HepG2 (cell line): ENCODE data around the gene MN1. TPM values are rescaled to one million over a fixed set of nuclear protein-coding genes. Genes with fewer than 3 reads are reported as not detected.

Experiments used
- ATAC-seq: fragments of 200-7000 bp; cut with Tn5 transposase; 3 replicates; pipeline ENCODE4 v1.9.1; 2020; ENCODE audit warnings: mild to moderate bottlenecking, moderate library complexity
- BruUV-seq: library from RNA; stranded (reverse); fragments of 400-500 nt; replicated peaks from 2 replicates; lab custom pipeline; 2021; lab: Mats Ljungman, UMichigan
- CTCF ChIA-PET: fragments of 300-600 bp; formaldehyde crosslinking; extraction: SDS; loops from one replicate; lab custom pipeline; 2021; ENCODE audit warnings: low total read pairs, inconsistent platforms, low intra/inter-chr PET ratio; lab: Yijun Ruan, JAX
- POLR2A ChIA-PET: fragments of 350-600 bp; sonication (Branson Sonifier 250); formaldehyde crosslinking; loops from one replicate; lab custom pipeline; 2020; ENCODE audit warnings: antibody characterized with exemption, inconsistent platforms; lab: Yijun Ruan, JAX
- DNase-seq: peaks from one replicate; pipeline ENCODE4 v3.0.0-alpha.2; 2015; ENCODE audit warnings: low spot score
- FAIRE-seq: peaks from 3 replicates; lab custom pipeline; 2011; peaks lifted over from hg19 to GRCh38; lab: Jason Lieb, UNC
- H2AFZ ChIP-seq: one replicate; pipeline ENCODE4 v1.6.1; 2011; ENCODE audit warnings: low read length, inconsistent platforms
- H3K27ac ChIP-seq: fragments of 300-600 bp; 3 replicates; pipeline ENCODE4 v1.8.0; 2011; ENCODE audit warnings: mixed run types, mild to moderate bottlenecking, mixed read lengths, low read length, inconsistent platforms; ENCODE audit not compliant: insufficient read depth; ENCODE audit errors: extremely low read length
- H3K27me3 ChIP-seq, 2 experiments: fragments of 200-600 bp in 1 of 2; 2 replicates in 1 of 2; 3 replicates in 1 of 2; pipeline versions ENCODE4 v1.6.0 to v1.8.0; 2011; ENCODE audit warnings: low read length in 2 of 2, mild to moderate bottlenecking in 2 of 2, moderate library complexity in 2 of 2, inconsistent platforms in 1 of 2; ENCODE audit not compliant: insufficient read depth in 2 of 2, control insufficient read depth in 1 of 2
- H3K36me3 ChIP-seq, 2 experiments: fragments of 200-600 bp in 1 of 2; replicated peaks in 1 of 2; 2 replicates in 1 of 2; 3 replicates in 1 of 2; pipeline versions ENCODE4 v1.5.1 to v1.8.0; 2011; ENCODE audit warnings: low read length in 2 of 2, inconsistent platforms in 1 of 2; ENCODE audit not compliant: insufficient read depth in 2 of 2, control insufficient read depth in 1 of 2
- H3K4me1 ChIP-seq: 2 replicates; pipeline ENCODE4 v1.5.1; 2012; ENCODE audit warnings: low read length, inconsistent platforms; ENCODE audit not compliant: insufficient read depth
- H3K4me2 ChIP-seq: 2 replicates; pipeline ENCODE4 v1.6.0; 2011; ENCODE audit warnings: low read depth, low read length, inconsistent platforms
- H3K4me3 ChIP-seq, 3 experiments: fragments of 200-600 bp in 1 of 3; sonication (generic), shearing (Covaris generic) in 1 of 3; replicated peaks in 1 of 3; 2 replicates each; pipeline ENCODE4 v1.5.1; 2011 to 2016; ENCODE audit warnings: low read length in 3 of 3, inconsistent platforms in 2 of 3, low read depth in 2 of 3, mild to moderate bottlenecking in 2 of 3, control low read depth in 1 of 3, mixed read lengths in 1 of 3; ENCODE audit not compliant: insufficient read depth in 1 of 3
- H3K79me2 ChIP-seq: one replicate; pipeline ENCODE4 v1.6.1; 2011; ENCODE audit warnings: low read length, inconsistent platforms; ENCODE audit not compliant: insufficient read depth
- H3K9ac ChIP-seq: 2 replicates; pipeline ENCODE4 v1.6.0; 2011; ENCODE audit warnings: mild to moderate bottlenecking, low read depth, low read length, inconsistent platforms; ENCODE audit not compliant: insufficient read depth
- H3K9me3 ChIP-seq: 2 replicates; pipeline ENCODE4 v1.5.1; 2012; ENCODE audit warnings: mild to moderate bottlenecking, low read length
- H4K20me1 ChIP-seq: 2 replicates; pipeline ENCODE4 v1.6.0; 2011; ENCODE audit warnings: inconsistent platforms, mild to moderate bottlenecking, low read length, moderate library complexity; ENCODE audit not compliant: insufficient read depth
- AGO2 ChIP-seq: fragments of 200-400 bp; formaldehyde crosslinking; optimal IDR thresholded peaks from 2 replicates; pipeline ENCODE3; 2017; ENCODE audit warnings: mild to moderate bottlenecking, low read depth, low read length, moderate library complexity
- CREM ChIP-seq, 2 experiments: sonication (generic) in 1 of 2; formaldehyde crosslinking in 1 of 2; IDR thresholded peaks; 2 replicates each; pipeline versions ENCODE4 v1.4.0 to v1.6.1; 2016 to 2020; ENCODE audit warnings: antibody characterized with exemption in 1 of 2, mild to moderate bottlenecking in 1 of 2, missing genetic modification reagents in 1 of 2
- HNRNPH1 ChIP-seq: fragments of 200-400 bp; formaldehyde crosslinking; optimal IDR thresholded peaks from 2 replicates; pipeline ENCODE3; 2017; ENCODE audit warnings: mild to moderate bottlenecking, low read depth, low read length
- IRF2 ChIP-seq: IDR thresholded peaks from 2 replicates; pipeline ENCODE4 v1.6.1; 2018; ENCODE audit warnings: missing genetic modification reagents, missing compliant biosample characterization
- NFKB2 ChIP-seq: sonication (generic); formaldehyde crosslinking; IDR thresholded peaks from 2 replicates; pipeline ENCODE4 v1.4.0; 2020; ENCODE audit warnings: missing genetic modification reagents, borderline replicate concordance
- NKX3-1 ChIP-seq: sonication (generic); formaldehyde crosslinking; IDR thresholded peaks from 2 replicates; pipeline ENCODE4 v1.5.0; 2020; ENCODE audit warnings: missing genetic modification reagents
- ONECUT2 ChIP-seq: sonication (generic); formaldehyde crosslinking; IDR thresholded peaks from 2 replicates; pipeline ENCODE4 v1.4.0; 2020; ENCODE audit warnings: missing genetic modification reagents
- PHF21A ChIP-seq: sonication (generic); formaldehyde crosslinking; IDR thresholded peaks from 2 replicates; pipeline ENCODE4 v1.5.0; 2020; ENCODE audit warnings: mild to moderate bottlenecking, missing genetic modification reagents
- REL ChIP-seq: sonication (generic); formaldehyde crosslinking; conservative IDR thresholded peaks from 2 replicates; pipeline ENCODE4 v1.8.0; 2022; ENCODE audit warnings: mild to moderate bottlenecking, missing genetic modification reagents, moderate library complexity
- RFX1 ChIP-seq: fragments of 450-650 bp; IDR thresholded peaks from 2 replicates; pipeline ENCODE4 v1.6.1; 2017
- SNAI1 ChIP-seq: sonication (generic); formaldehyde crosslinking; IDR thresholded peaks from 2 replicates; pipeline ENCODE4 v1.5.0; 2020; ENCODE audit warnings: mild to moderate bottlenecking, missing genetic modification reagents, borderline replicate concordance
- TMF1 ChIP-seq: sonication (generic); formaldehyde crosslinking; IDR thresholded peaks from 2 replicates; pipeline ENCODE4 v1.8.1; 2022; ENCODE audit warnings: low read depth, missing genetic modification reagents
- YEATS4 ChIP-seq: sonication (generic); formaldehyde crosslinking; IDR thresholded peaks from 2 replicates; pipeline ENCODE4 v1.4.0; 2020; ENCODE audit warnings: missing genetic modification reagents, borderline replicate concordance
- YY1 ChIP-seq: IDR thresholded peaks from 2 replicates; pipeline ENCODE4 v1.6.1; 2011; ENCODE audit warnings: low read length, low read depth, moderate library complexity, mild to moderate bottlenecking; ENCODE audit not compliant: insufficient read depth, insufficient replicate concordance
- ZNF501 ChIP-seq: sonication (generic); formaldehyde crosslinking; IDR thresholded peaks from 2 replicates; pipeline ENCODE4 v1.5.1; 2020; ENCODE audit warnings: mild to moderate bottlenecking, moderate library complexity, missing genetic modification reagents
- ZNF619 ChIP-seq: sonication (generic); formaldehyde crosslinking; IDR thresholded peaks from 2 replicates; pipeline ENCODE4 v1.4.0; 2020; ENCODE audit warnings: mild to moderate bottlenecking, missing genetic modification reagents
- ZNF670 ChIP-seq: sonication (generic); formaldehyde crosslinking; IDR thresholded peaks from 2 replicates; pipeline ENCODE4 v1.8.0; 2022; ENCODE audit warnings: mild to moderate bottlenecking, missing genetic modification reagents, borderline replicate concordance
- ZNF83 ChIP-seq: sonication (generic); formaldehyde crosslinking; IDR thresholded peaks from 2 replicates; pipeline ENCODE4 v1.4.0; 2020; ENCODE audit warnings: missing genetic modification reagents, mild to moderate bottlenecking, borderline replicate concordance
- WGBS: methylation state at CpG from one replicate; pipeline ENCODE4 v1.1.6; 2017; ENCODE audit warnings: low lambda C conversion rate; 5-methylcytosine and 5-hydroxymethylcytosine counted together
- in situ Hi-C: cut with HindIII; loops from 2 replicates; pipeline ENCODE4 v1.10.0; 2017; ENCODE audit warnings: low pct_unique_long_range_greater_than_20kb; ENCODE audit not compliant: extremely low pct_ligation_motif_present
- intact Hi-C: fragments of 100-400 bp; cut with micrococcal nuclease; formaldehyde crosslinking; loops from one replicate; pipeline ENCODE4 v1.10.0; 2022; ENCODE audit not compliant: unreplicated experiment
- polyA plus RNA-seq, 8 experiments: library from polyadenylated mRNA; depleted of rRNA in 3 of 8; stranded (reverse) in 7 of 8; unstranded in 1 of 8; fragments of >200 nt; fragmentation: Illumina TruSeq in 4 of 8; extraction: Trizol in 4 of 8; gene quantifications; 2 replicates each; pipeline versions ENCODE4 v1.2.1 to v1.2.3, GENCODE V29; 2011 to 2016; ENCODE audit warnings: low read depth in 4 of 8, missing spikeins in 1 of 8, mixed read lengths in 1 of 8; ENCODE audit not compliant: insufficient read depth in 1 of 8
- total RNA-seq, 5 experiments: library from RNA; depleted of rRNA; stranded (reverse); fragments of >200 nt; fragmentation: Illumina TruSeq; extraction: Trizol; gene quantifications; 2 replicates each; pipeline ENCODE4 v1.2.3, GENCODE V29; 2016; ENCODE audit warnings: low read depth in 1 of 5
- TF ChIP-seq, protein P1 (sequence below): sonication (generic); formaldehyde crosslinking; IDR thresholded peaks from 2 replicates; pipeline ENCODE4 v1.4.0; 2020; ENCODE audit warnings: missing genetic modification reagents
- TF ChIP-seq, protein P2 (sequence below): sonication (generic); formaldehyde crosslinking; IDR thresholded peaks from 2 replicates; pipeline ENCODE4 v1.8.0; 2022; ENCODE audit warnings: mild to moderate bottlenecking, missing genetic modification reagents, moderate library complexity
- TF ChIP-seq, protein P3 (sequence below): IDR thresholded peaks from 2 replicates; pipeline ENCODE4 v1.6.1; 2016; ENCODE audit warnings: missing compliant biosample characterization, missing genetic modification reagents, borderline replicate concordance

Gene MN1
- total and polyA plus RNA-seq, 2 of the 13 experiments (the other 11 are each of a cell fraction or from before 2014, with no cell fraction given) = 0.01 TPM; not detected in 1

DNA sequence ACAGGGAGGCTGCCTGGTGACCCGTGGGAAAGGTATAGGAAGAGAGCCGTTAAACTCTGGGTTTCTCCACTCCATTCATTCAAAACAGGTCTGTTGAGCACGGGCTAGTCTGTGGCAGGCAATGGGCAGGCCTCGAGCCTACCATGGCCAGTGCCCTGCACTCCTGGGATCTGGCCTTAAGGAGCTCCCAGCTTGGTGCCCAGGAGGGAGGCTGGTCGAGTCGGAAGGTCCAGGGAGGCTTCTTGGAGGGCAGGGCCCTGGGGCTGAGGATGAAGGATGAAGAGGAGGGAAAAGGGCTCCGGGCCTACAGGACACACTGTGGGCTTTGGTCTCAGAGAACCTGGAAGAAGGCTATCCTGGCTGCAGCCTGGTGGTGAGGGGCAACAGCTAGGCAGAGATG lies 41.9 kb upstream of the MN1 start (continued):
- TF ChIP-seq TMF1 (CRISPR knock-in tag) = no peak

DNA sequence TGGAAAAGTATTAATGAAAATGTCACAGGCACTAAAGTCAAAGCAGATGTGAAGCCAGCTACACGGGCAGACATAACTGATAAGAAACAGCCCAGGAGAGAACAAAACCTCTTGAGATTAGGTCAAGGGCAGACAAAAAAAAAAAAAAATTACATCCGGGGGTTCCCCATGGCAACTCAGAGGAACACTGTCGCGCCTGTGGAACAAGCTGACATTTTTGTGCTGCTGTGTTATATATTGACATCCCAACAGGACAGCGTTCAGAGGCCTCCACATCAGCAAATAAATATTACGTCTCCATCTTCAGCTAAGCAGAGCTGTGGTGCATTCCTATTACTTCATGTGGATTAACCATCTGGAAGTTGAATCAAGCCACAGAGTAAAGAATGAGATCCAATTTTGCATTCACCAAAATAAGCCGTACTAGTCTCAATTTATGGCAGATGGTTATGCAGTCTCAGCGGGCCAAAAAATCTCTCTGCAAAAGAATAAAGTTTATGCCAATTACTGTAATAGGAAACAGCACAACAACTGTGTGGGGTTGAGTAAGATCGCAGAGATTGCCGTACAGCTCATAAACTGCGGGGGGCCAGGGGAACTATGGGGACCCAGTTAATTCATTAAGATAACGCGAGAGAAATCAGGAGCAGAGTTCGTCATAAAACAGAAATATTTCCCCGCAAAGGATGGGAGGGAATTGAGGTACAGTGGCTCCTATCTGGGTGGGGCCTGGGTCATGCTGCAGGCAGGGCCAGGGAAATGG lies 41.3 kb upstream of the MN1 start:
- in situ Hi-C loops (loop anchor here (10.0 kb wide), 1 partner anchor 62 kb away; no protein-coding TSS in a partner anchor), intact Hi-C loops (no loop called here)
- no peak for ATAC-seq
- no peak for FAIRE-seq
- WGBS = 95% methylated on average over 15 of the region's 15 CpGs
- POLR2A ChIA-PET = no interaction called here
- CTCF ChIA-PET = no interaction called here
- Histone ChIP-seq H3K9ac (no peak overlapping the region), H3K27ac (no peak overlapping the region), H3K79me2 (no peaks in the 10 kb centered on the region), H3K36me3 (peaks cover 0 to 6% of the 10 kb centered on the region in 2 experiments; a peak in 2 of 5 replicates), H3K4me1 (no peaks in the 10 kb centered on the region), H3K4me2 (no peak overlapping the region), H2AFZ (no peak overlapping the region), H3K4me3 (no peak overlapping the region), H3K27me3 (no peaks in the 10 kb centered on the region), H4K20me1 (no peaks in the 10 kb centered on the region; the same call in 1 of the 2 replicates), H3K9me3 (no peaks in the 10 kb centered on the region)
- BruUV-seq = no TSS peak
- TF ChIP-seq, protein P1, sequence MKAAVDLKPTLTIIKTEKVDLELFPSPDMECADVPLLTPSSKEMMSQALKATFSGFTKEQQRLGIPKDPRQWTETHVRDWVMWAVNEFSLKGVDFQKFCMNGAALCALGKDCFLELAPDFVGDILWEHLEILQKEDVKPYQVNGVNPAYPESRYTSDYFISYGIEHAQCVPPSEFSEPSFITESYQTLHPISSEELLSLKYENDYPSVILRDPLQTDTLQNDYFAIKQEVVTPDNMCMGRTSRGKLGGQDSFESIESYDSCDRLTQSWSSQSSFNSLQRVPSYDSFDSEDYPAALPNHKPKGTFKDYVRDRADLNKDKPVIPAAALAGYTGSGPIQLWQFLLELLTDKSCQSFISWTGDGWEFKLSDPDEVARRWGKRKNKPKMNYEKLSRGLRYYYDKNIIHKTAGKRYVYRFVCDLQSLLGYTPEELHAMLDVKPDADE = no peak
- TF ChIP-seq NKX3-1 (CRISPR knock-in tag) (no peak), ZNF83 (CRISPR knock-in tag) (no peak), HNRNPH1 (no peak), RFX1 (no peak), REL (CRISPR knock-in tag) (no peak), PHF21A (CRISPR knock-in tag) (no peak), ZNF501 (no peak), YY1 (no peak), NFKB2 (CRISPR knock-in tag) (no peak), ZNF670 (CRISPR knock-in tag) (no peak), IRF2 (no peak), SNAI1 (CRISPR knock-in tag) (no peak), AGO2 (no peak), ZNF619 (CRISPR knock-in tag) (no peak), YEATS4 (no peak), CREM (IDR thresholded peaks at IDR 0.05) (no peak), CREM (CRISPR knock-in tag; IDR thresholded peaks at IDR 0.05) (no peak), ONECUT2 (CRISPR knock-in tag) (no peak)
- TF ChIP-seq, protein P2, sequence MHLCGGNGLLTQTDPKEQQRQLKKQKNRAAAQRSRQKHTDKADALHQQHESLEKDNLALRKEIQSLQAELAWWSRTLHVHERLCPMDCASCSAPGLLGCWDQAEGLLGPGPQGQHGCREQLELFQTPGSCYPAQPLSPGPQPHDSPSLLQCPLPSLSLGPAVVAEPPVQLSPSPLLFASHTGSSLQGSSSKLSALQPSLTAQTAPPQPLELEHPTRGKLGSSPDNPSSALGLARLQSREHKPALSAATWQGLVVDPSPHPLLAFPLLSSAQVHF (CRISPR knock-in tag) = no peak
- TF ChIP-seq, protein P3, sequence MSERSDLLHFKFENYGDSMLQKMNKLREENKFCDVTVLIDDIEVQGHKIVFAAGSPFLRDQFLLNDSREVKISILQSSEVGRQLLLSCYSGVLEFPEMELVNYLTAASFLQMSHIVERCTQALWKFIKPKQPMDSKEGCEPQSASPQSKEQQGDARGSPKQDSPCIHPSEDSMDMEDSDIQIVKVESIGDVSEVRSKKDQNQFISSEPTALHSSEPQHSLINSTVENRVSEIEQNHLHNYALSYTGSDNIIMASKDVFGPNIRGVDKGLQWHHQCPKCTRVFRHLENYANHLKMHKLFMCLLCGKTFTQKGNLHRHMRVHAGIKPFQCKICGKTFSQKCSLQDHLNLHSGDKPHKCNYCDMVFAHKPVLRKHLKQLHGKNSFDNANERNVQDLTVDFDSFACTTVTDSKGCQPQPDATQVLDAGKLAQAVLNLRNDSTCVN (CRISPR knock-in tag) = no peak
- no peak for DNase-seq
